ENCODE results near the gene C20orf96.
"Not testable (repeated sequence)": the region's sequence is repeated elsewhere in the genome, so short reads cannot be mapped to it uniquely, and the experiment has no call there.

C20orf96 gene

DNA sequence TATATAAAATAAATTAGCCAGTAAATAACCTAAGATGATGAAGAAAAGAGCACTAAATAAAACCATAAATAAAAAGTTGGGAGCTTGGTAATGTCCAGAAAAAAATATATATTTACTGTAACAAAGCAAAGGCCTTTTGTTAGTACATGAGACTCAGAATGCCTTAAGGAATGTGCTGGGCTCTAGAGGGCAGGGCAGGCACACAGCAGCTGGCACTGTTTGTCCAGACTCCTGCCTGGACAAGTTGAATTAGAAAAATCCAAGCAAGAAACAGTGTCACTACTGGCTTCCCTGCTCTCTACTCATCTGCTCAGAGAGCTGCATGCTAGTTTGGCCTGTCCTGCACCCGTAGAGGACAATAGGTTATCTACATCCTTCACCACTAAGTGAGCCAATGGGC, 54.7 kb downstream of the C20orf96 start:
- DNase-seq (ENCODE audit: low read depth), result no peak

DNA sequence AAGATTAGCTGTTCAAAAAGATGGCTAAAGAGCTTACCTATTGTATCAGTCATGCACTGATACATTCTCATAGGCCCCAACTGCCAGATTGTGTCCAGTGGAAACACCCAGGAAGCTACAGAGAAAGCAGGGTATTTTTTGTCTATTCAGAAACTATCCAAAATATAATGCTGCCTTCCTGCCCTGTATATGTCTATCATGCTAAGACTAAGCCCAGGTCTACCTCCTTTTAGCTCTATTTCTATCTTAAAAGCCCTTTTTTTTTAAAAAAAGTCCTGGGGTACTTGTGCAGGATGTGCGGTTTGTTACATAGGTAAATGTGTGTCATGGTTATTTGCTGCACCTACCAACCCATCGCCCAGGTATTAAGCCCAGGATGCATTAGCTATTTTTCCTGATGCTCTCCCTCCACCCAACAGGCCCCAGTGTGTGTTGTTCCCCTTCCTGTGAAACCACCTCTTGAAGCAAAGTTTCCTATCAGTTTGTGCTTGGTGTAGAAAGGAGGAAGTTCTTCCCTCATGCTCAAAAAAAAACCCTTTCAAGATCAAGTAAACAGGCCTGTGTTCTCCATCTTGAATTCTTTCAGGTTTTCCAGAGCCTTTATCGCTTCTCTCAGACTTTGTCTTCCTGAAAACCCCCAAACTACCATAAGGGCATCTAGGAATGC, 63.0 kb downstream of the C20orf96 start:
- no peak for DNase-seq (ENCODE audit: low read depth)

GRCh38 chr20:226958-227357, 63.6 kb downstream of the C20orf96 start, which contains the start of gene DEFB129:
TSS of gene DEFB129 (plus strand) at chr20:227258. CDS start at chr20:227289, 31 bp downstream.
- no peak for DNase-seq (ENCODE audit: low read depth)

- not testable (repeated sequence) for DNase-seq (ENCODE audit: low read depth)
These were observed 64.7 kb downstream of the C20orf96 start for GRCh38 chr20:225879-226278.

GRCh38 chr20:221258-221830, 69.2 kb downstream of the C20orf96 start:
- no peak for DNase-seq (ENCODE audit: low read depth)

All from GM04504 (cell line).